OCI-LY3 (cell line): ENCODE results near the gene SCN4B.

ENCODE experiments used
- CTCF ChIP-seq: fragments of 200-600, 300-600 bp; sonication (generic); IDR thresholded peaks from 2 replicates; pipeline ENCODE4 v1.5.1; 2014; ENCODE audit warnings: antibody characterized with exemption, low read length, low read depth
- EZH2phosphoT487 ChIP-seq: fragments of 200-600 bp; shearing (Covaris generic); IDR thresholded peaks from 2 replicates; pipeline ENCODE4 v1.6.1; 2018; ENCODE audit warnings: antibody characterized with exemption, mixed run types, low read depth

- no peak for TF ChIP-seq CTCF
- TF ChIP-seq EZH2phosphoT487, result no peak
These were observed 46.5 kb upstream of the SCN4B start for GRCh38 chr11:118199135-118199534.
